ENCODE data around the gene R3HDM4.
A peak's percentile ranks its signal among the peaks of the same experiment; 100 is the strongest.

Gene R3HDM4

GRCh38 chr19:947090-947706, 34.2 kb upstream of the R3HDM4 start:
- DNase-seq (ENCODE audit: low read depth) = no peak

- DNase-seq (ENCODE audit: low read depth) = no peak
Observed at GRCh38 chr19:945401-946252, 32.6 kb upstream of the R3HDM4 start.

DNA sequence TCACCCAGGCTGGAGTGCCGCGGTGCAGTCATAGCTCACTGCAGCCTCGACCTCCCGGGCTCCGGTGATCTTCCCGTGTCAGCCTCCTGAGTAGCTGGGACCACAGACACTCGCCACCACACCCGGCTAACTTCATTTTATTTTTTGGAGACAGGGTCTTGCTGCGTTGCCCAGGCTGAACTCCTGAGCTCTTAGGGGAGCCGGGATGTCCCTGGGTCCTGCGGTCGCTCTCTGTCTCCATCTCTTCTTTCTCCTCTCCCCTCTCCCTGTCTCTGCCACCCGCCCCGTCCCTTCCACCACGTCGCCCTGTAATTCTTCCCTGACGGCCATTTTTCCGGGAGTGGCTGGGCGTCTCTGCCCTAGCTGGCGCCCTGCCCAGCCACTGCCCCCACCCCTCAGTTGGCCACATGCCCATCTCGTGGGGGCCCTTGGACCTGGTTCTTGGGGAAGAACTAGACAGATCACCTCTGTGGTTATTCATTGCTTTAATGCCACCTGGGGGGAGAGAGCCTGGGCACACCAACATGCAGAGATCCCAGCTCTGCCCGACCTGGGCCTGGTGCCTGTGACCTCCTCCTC, 31.7 kb upstream of the R3HDM4 start:
- no peak for DNase-seq (ENCODE audit: low read depth)

GRCh38 chr19:944171-944567, 31.1 kb upstream of the R3HDM4 start:
- no peak for DNase-seq (ENCODE audit: low read depth)

DNA sequence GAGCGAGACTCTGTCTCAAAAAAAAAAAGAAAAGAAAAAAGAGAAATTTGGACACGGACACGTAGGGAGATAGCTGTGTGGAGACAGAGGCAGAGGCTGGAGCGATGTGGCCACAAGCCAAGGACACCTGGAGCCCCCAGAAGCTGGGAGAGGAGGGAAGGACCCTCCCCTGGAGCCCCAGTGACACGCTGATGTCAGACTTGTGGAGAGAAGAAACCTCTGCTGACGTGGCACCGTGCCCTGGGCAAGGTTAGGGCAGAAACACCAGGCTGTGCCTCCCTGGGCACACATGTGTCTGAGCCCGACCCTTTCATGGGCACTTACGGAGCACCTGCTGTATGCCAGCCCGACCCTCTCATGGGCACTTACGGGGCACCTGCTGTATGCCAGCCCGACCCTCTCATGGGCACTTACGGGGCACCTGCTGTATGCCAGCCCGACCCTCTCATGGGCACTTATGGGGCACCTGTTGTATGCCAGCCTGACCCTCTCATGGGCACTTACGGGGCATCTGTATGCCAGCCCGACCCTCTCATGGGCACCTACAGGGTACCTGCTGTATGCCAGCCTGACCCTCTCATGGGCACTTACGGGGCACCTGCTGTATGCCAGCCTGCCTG, 30.6 kb upstream of the R3HDM4 start:
- DNase-seq (ENCODE audit: low read depth) = no peak

- no peak for DNase-seq (ENCODE audit: low read depth)
Observed at GRCh38 chr19:942133-942645, 29.2 kb upstream of the R3HDM4 start.

DNA sequence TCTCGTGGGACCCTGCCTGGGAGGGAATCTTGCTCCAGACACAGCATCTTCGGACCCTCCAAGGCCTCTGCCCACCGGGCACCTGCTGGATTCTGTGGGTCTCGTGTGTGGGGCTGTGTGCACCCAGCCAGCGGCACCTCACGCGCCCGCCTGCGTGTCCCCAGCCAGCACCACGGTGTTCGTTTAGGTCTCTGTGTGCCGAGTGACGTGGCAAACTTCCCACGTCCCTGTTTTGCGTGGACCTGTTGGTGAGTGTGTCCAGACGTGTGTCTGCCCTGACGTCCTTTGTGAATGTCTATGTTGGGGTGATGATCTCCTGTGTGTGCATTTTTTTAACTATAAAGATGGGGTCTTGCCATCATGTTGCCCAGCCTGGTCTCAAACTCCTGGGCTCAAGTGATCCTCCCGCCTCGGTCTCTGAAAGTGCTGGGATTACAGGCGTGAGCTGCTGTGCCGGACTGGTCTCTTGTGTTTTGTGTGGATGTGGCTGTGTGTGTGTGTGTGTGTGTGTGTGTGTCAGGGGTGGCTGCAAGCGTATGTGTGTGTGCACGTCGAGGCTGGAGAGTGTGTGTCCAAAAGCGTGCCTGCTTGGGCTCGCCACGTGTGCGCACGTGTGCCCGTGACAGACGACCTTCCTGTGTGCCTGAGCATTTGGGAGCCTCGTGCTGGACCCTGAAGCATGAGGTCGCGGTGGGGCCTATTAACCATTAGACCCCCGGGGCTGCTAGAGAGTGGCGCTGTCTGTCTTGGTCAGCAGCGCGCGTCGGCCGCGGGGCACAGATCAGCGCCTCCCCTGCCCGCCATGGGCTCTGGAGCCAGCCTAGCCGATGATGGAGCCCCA, 28.5 kb upstream of the R3HDM4 start:
- DNase-seq (ENCODE audit: low read depth) = no peak

DNA sequence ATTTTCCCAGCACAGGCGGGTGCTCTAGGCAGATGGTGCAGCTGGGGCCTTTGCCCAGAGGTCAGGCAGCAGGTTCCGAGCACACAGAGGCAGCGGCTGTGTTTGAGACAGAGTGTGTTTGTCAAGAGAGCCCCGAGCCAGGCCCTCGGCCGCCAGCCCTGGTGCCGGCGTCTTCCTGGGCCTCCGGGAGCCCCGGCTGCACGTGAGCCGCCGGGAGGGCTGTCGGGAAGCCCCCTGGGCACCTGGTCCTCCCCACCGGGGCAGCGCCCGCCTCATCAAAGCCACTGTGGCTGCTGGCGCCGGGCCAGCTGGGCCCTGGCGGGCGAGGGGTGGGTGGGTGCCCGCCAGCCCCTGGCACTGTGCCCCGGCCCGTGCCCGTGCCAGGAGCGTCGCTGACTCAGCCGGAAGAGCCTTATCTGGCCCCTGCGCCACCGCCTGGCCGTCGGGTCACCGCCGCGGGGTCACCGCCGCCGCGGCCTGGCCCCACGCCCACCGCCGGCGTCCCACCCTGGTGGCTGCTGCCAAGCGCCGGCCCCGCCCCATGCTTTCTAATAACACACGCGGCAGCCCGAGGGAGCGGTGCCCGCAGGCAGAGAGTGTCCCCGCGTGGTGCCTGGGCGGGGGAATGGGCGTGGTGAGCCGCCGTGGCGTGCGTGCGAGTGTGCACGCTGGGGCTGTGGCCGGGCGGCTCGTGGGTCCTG, 27.7 kb upstream of the R3HDM4 start:
- DNase-seq (ENCODE audit: low read depth) = peak; percentile 63

DNA sequence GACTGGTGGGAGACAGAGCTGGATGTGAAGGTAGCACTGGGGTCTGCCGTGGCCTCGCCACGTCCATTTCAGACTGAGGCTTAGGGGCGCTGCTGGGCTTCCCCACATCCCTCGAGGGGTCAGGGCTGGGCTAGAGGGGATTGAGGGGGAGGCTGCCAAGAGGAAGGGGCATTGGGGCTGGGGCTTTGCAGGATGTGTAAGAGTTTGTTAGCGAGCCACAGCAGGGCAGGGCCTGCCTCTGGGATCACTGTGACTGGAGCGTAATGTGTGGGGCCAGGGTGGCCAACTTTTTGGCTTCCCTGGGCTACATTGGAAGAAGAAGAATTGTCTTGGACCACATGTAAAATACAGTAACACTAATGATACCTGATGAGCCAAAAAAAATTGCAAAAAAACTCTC, 26.9 kb upstream of the R3HDM4 start:
- DNase-seq (ENCODE audit: low read depth) = no peak

- no peak for DNase-seq (ENCODE audit: low read depth)
Observed at GRCh38 chr19:939439-939838, 26.4 kb upstream of the R3HDM4 start.

- DNase-seq (ENCODE audit: low read depth) = no peak
Observed at GRCh38 chr19:938233-938923, 25.4 kb upstream of the R3HDM4 start.

DNA sequence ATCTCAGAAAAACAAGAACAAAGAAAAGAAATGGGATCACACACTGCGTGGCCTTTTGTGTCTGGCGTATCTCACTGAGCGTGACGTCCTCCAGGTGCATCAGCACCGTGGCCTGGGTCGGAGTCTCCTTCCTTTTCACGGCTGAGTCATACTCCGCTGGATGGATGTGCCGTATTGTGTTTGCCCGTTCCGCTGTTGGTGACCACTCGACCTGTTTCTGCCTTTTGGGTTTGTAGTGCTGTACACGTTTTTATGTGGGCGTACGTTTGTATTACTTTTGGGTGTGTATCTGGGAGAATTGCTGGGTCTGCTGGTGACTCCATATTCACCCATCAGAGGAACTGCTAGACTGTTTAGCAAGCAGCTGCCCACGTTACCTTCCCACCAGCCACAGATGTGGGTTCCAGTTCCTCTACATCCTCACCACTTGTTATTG, 24.3 kb upstream of the R3HDM4 start:
- no peak for DNase-seq (ENCODE audit: low read depth)

DNA sequence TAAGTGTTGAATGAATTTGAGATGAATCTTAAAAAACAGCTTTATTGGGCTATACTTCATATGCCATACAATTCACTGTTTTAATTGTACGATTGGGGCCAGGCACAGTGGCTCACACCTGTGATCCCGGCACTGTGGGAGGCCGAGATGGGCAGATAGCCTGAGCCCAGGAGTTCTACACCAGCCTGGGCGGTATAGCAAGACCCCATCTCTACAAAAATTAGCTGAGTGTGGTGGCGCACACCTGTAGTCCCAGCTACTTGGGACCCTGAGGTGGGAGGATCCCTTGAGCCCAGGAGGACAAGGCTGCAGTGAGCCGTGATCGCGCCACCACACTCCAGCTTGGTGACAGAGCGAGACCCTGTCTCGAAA, 23.1 kb upstream of the R3HDM4 start:
- DNase-seq (ENCODE audit: low read depth) = no peak

- DNase-seq (ENCODE audit: low read depth) = no peak
Observed at GRCh38 chr19:934865-935479, 22.0 kb upstream of the R3HDM4 start.

GRCh38 chr19:934197-934840, 21.3 kb upstream of the R3HDM4 start:
- no peak for DNase-seq (ENCODE audit: low read depth)

DNA sequence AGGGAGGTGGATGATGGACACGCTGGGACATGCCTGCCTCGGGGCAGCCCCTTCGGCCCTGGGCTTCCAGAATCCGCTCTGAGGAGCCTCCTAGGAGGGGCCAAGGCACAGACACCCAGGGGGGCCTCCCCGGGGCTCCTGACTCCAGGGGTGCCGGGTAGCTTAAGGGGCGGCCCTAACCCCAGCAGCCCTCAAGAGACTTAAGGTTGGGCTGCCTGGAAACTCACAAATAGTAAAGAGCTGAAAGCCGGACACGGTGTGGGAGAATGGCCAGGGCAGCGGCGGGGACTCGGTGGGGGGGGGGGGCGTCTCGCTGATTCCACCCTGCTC, 20.5 kb upstream of the R3HDM4 start:
- no peak for DNase-seq (ENCODE audit: low read depth)

DNA sequence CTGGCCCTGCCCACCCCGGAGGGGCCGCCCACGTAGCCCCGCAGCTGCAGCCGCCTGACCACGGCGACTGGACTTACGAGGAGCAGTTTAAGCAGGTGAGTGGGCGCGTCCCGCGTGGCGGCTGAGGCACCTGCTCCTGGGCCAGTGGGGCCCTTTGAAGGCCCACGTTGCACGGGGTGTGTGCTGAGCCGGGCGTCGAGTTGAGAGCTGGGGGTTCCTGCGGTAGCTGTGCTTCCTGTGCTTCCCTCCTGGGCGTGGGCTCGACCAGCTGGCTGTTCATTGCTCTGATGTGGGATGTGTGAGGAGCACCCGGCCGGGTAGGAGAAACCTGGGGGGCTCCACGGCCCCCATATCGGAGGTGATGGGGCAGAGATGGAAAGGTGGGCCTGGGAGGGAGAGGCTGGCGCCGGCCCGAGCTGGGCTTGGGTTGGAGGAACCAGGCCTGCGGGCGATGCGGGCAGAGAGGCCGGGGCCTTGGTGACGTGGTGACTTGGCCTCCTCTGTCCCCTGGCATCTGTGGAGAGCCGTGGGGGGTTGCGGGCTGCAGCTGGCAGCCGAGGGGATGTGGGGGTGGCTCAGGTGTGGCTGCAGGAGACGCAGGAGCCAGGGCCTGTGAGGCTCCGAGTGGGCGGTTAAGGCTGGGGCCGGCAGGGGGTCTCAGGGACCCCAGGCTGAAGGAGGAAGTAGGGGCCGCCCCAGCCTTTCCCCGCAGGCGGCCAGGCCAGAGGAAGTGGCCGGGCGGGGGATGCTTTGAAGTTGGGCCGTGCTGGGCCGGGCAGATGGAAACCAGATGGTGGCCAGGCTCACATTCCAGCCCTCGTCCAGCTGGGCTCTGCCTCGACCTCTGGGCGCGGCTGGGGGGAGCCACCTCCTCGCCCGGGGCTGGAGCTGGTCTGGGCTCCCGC, 19.9 kb upstream of the R3HDM4 start:
- DNase-seq (ENCODE audit: low read depth) = peak; percentile 29

- no peak for DNase-seq (ENCODE audit: low read depth)
Observed at GRCh38 chr19:931860-932647, 19.0 kb upstream of the R3HDM4 start.

All from activated T-cell treated with anti-CD3 and anti-CD28 coated beads for 1 hour (primary cell).